RPMI8226 (cell line): Measurements from ENCODE around the gene FUCA2.

Experiments
- DNase-seq: peaks from one replicate; pipeline ENCODE4 v3.0.0-alpha.2; 2015

Gene FUCA2

GRCh38 chr6:143510991-143511891 is at the start of gene FUCA2:
FUCA2 (minus strand) TSS chr6:143511720; CDS start chr6:143511634, 86 bp downstream.
- peak; percentile 78 for DNase-seq

- DNase-seq = no peak
These were observed 49.7 kb upstream of the FUCA2 start for GRCh38 chr6:143561105-143561704.

GRCh38 chr6:143559051-143559660 is 47.6 kb upstream of the FUCA2 start:
- DNase-seq = no peak

- DNase-seq = no peak
These were observed 45.0 kb upstream of the FUCA2 start for GRCh38 chr6:143556529-143556928.

GRCh38 chr6:143555582-143555981 is 44.1 kb upstream of the FUCA2 start:
- no peak for DNase-seq

- DNase-seq = peak; percentile 16
These were observed 43.6 kb upstream of the FUCA2 start for GRCh38 chr6:143555071-143555492.

GRCh38 chr6:143553337-143553736 is 41.8 kb upstream of the FUCA2 start:
- DNase-seq = no peak

- no peak for DNase-seq
These were observed 38.4 kb upstream of the FUCA2 start for GRCh38 chr6:143549949-143550268.

- no peak for DNase-seq
These were observed 37.9 kb upstream of the FUCA2 start for GRCh38 chr6:143549221-143549948.

GRCh38 chr6:143546599-143546998 is 35.1 kb upstream of the FUCA2 start:
- no peak for DNase-seq

- DNase-seq = no peak
These were observed 34.5 kb upstream of the FUCA2 start for GRCh38 chr6:143545976-143546547.

- DNase-seq = no peak
These were observed 33.6 kb upstream of the FUCA2 start for GRCh38 chr6:143545165-143545564.

- DNase-seq = no peak
These were observed 32.6 kb upstream of the FUCA2 start for GRCh38 chr6:143544011-143544696.

GRCh38 chr6:143543435-143543834 is 31.9 kb upstream of the FUCA2 start:
- DNase-seq = peak; percentile 40

- no peak for DNase-seq
These were observed 31.4 kb upstream of the FUCA2 start for GRCh38 chr6:143542888-143543287.

- no peak for DNase-seq
These were observed 28.7 kb upstream of the FUCA2 start for GRCh38 chr6:143540192-143540591.

GRCh38 chr6:143539734-143540133 is 28.2 kb upstream of the FUCA2 start:
- DNase-seq = no peak

- peak; percentile 20 for DNase-seq
These were observed 27.6 kb upstream of the FUCA2 start for GRCh38 chr6:143539106-143539505.

GRCh38 chr6:143538374-143538773 is 26.9 kb upstream of the FUCA2 start:
- no peak for DNase-seq

- DNase-seq = peak; percentile 60
These were observed 25.6 kb upstream of the FUCA2 start for GRCh38 chr6:143536866-143537691.

- DNase-seq = peak; percentile 57
These were observed 24.9 kb upstream of the FUCA2 start for GRCh38 chr6:143536461-143536865.
